ENCODE results near the gene NFIB.
A peak's percentile ranks its signal among the peaks of the same experiment; 100 is the strongest.

NFIB gene

DNA sequence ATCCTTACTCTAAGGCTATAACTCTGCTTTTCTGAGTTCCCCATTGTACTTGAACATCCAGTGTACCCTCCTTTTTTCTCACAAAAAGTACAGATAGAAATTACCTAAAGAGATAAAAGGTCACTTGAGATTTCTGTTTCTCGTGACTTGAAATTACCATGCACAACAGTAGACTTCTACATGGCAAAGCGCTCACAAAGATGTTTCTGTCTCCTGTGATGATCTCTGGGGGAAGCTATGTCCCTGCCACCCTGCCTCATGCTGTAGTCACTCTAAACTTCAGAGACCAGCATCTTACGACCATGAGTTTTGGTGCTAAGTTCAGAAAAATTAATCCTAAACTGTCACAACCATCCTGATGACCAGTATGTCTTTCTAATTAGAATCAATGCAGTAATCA lies 36.2 kb downstream of the NFIB start:
- no peak for DNase-seq (ENCODE audit: low spot score)

DNA sequence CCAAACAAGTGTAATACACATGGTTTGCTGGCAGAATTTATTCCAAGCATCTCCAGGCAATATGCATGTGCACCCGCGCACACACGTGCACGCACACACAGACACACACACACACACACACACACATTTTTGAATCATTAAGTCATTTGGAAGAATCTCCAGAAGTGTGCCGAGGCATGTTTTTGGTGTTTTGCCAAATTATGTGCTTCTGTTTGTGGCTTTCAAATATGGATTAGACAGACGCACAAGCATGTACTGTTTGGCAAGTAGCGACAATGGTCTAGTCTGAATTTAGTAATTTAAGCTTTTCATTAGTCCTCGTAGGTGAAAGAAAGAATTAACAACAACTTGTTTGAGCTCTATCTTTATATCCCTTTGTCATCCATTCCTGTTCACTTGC lies 36.7 kb downstream of the NFIB start:
- no peak for DNase-seq (ENCODE audit: low spot score)

DNA sequence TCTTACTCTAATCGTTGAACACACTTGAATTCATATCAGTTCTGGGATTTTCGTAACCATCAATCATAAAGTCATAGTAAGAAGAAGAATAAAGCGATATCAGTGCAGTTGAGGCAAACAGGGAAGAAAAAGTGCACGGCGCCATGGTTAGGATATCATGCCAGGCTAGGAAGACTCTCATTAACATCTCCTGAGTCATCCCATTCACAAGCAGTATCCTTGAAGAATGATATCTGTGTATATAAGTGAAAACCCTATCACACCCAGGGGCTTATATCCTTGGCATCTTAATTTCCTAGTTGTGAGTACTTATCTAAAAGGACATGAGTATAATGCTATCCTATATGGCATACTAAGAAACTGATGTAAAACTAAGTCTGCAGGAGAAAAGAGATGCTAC lies 38.6 kb downstream of the NFIB start:
- DNase-seq (ENCODE audit: low spot score) = no peak

- no peak for DNase-seq (ENCODE audit: low spot score)
Measured at GRCh38 chr9:14273696-14274121, 40.2 kb downstream of the NFIB start.

GRCh38 chr9:14272927-14273528 lies 40.9 kb downstream of the NFIB start:
- DNase-seq (ENCODE audit: low spot score) = no peak

DNA sequence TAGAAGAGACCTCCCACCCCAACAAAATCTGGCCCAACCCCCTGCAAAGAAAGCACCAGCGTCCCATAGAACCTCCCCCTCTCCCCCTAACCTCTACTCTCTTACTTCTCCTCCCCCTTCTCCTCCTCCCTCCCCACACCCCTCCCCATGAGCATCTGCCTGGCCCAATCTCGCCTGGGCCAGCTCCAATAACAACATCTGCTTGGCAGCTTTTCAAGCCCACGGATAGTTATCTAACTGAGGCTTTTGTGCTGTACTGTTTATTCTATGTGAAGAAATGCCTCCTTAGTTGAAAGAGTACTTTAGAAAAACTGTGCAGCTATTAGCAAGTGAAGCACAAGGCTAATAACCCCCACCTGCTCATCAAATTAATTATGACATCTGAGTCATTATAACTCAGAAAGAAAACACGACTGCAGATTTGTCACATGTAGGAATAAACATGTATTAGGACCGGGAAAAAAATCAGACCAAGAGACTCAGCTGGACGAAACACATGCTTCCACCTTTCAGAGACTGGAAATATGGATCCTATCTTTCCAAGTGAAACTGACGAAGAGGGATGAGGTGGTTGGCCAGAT lies 42.8 kb downstream of the NFIB start:
- no peak for DNase-seq (ENCODE audit: low spot score)

GRCh38 chr9:14270358-14271092 lies 43.4 kb downstream of the NFIB start:
- DNase-seq (ENCODE audit: low spot score) = no peak

DNA sequence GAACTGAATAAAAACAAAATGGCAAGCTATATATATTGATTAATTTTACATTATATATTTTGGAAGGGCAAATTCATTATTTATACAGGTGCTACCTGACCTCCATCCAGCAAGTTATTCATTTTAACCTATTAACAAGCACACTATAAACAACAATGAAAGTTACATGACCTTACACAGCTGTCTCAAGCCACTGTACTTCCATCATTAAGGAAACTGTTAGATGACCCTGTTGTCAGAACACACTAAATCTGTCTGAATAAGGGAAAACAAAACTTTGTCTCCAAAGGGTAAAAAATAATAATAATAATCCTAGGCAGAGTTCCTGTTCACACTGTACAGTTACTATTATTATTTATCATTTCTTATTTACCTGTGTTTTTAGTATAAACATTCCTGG lies 44.0 kb downstream of the NFIB start:
- no peak for DNase-seq (ENCODE audit: low spot score)

DNA sequence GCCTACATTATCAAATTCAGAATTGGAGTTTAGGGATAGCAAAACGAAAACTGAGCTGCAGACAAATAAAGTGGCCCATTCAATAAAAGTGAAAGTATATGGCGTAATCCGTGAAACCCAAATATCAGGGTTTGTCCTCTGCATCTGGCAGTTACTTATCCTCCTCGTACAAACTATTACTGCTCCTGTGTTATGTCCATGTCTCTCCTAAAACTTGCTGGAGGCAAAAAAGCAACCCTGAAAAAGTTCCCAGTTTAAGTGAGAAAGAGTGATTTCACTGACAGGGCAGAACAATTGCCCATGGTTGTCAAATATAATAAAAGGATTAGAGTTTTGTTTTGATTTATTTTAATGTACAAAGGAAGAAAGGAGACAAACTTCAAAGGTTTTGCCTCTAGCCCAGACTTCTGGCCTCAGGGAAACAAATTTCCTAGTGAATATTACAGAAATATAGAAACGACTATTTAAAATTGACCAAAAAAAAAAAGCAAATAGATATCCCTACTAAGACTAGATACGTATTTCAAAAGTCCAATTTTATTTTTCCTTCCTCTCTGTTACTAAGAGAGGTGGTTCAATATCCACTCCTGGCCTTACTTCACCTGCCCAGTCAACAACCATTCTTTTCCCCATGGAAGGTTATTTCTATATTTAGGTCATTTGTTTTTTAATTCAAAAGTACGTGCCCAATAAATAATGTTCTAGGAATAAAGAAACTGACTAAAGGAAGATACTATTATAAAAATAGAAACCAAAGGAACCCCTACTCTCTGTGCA lies 50.0 kb downstream of the NFIB start:
- DNase-seq (ENCODE audit: low spot score) = no peak

DNA sequence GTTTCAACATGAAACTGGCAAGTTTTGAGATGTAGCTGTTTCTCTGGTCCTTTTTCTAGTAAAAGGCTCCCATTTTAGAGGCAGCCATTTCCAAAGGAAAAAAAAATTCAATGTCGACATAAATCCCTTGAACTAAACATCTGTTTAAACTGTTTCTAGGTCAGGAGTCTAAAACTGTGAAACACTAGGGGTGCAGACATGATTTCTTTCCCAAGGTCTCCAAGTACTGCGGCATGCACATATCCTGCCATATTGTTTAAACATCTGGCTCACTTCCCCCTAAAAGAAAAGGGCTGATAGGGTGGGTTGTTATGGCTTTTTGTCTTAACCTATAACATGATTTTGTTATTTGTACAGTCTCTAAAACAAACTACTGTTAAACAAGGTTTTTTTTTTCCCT lies 51.1 kb downstream of the NFIB start:
- DNase-seq (ENCODE audit: low spot score) = no peak

DNA sequence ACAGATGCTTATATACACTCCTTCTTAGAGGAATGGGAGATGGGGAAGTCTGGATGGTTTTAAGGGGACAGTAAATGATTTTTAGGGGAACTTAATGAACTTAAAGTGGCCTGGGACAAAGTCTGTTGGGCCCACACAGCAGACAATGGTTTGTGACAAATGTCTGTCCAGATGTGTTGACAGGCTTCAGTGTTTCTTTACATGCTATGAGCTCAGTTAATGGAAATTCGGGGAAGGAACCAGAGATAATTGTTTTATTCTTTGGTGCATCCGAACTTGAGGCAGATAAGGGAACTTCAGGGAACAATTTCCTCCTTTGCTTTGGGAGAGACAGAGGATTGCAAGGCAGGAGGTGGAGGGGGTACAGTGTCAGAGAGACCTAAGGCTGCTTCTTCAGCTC lies 52.3 kb downstream of the NFIB start:
- DNase-seq (ENCODE audit: low spot score) = no peak

- no peak for DNase-seq (ENCODE audit: low spot score)
Measured at GRCh38 chr9:14260101-14260500, 53.8 kb downstream of the NFIB start.

DNA sequence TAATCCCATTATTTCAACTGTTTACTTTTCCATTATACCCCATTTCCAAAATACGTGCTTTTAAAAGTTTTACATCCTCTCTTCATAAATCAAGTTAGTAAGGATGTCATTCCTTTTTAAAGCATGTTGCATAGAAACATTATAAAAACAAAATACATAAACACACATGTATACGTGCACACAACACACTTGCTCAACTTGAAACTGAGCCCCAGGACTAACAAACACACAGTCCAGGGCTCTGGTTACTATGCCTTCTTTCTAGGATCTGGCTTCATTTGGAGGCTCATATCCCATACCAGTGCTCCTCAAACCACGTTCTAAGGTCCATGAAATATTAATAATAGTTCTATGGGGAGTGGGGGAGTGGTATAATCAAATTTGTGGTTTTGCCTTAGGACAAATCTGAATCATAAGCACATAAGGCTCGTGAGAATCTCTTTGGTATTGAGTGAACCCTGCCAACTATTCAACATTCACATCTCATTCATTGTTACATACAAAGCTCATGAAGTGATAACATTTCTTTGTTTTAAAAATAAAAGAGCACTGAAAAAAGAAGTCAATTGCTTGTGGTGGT lies 55.2 kb downstream of the NFIB start:
- DNase-seq (ENCODE audit: low spot score) = no peak

GRCh38 chr9:14258156-14258555 lies 55.8 kb downstream of the NFIB start:
- DNase-seq (ENCODE audit: low spot score) = no peak

GRCh38 chr9:14256588-14256987 lies 57.4 kb downstream of the NFIB start:
- no peak for DNase-seq (ENCODE audit: low spot score)

DNA sequence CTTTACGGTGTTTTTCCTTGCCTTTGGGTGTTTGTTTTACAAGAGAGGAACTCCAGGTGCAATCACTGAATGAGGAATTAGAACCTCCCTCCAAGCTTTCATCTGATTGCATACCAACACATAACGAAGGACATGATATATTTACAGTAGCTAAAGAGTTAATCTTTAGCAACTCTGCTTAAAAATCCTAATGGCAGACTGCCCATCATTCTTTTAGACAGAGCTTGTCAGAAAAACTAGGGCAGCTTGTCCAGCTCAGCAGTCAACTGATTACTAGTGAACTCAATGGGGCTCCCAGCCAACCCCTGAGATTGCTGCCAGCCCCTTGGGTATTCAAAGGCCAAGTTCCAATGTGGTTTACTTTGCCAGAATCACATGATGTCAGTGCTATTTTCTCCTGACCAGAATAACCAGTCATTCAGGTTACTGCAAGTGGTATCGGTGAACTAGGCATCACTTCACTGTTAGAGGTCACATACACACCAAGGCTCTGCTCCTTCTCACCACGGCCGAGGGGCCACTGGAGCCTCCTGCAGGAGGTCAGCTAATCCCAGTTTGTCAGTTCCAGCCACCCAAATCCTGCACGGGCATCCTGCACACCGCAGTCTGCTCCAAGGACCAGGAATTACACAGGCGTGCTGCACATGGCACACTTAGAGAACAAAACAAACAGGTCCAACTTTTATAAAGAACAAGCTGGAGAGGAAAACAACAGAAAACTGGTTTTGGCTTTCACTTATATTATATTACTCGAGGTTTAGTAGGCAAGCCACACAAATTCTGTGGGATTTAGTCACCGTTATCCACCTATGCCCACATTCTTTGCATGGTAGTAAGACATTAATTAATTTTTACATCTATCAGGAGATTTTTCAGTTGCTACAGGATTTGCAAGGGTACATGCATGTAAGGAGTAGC lies 62.5 kb downstream of the NFIB start:
- peak; percentile 23 for DNase-seq (ENCODE audit: low spot score)

DNA sequence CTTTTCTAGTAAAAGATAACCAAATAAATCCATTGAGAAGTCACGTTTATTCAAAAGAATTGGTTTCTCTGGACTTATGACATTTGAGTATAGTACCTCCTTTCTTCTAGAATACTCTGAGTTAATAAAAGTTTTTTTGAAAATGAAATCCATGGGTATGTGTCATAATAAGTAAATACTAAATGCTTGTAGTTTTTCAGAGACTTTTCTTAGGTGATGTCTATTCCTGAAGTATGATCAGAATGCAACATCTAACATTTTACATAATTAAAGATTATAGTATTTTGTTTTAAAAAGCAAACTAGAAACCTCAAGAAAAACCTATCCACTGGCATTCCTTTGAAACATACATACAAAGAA lies 63.2 kb downstream of the NFIB start:
- DNase-seq (ENCODE audit: low spot score) = no peak

DNA sequence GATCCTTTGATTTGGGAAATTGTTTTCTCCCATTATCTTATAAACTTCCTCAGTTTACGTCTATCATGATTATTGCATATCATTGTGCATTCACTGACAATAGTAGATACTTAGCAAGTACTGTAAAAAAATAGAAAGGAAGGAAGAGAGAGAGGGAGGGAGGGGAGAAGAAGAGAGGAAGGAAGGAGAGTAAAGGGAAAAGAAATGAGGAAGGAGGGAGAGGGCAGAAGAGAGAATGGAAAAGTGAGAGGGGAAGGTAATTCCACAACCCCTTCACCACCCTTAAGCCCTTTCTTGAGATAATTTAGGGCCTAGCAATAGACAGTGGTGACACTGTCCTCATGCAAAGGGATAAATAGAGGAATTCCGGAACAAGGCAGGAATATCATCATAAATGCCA lies 64.4 kb downstream of the NFIB start:
- no peak for DNase-seq (ENCODE audit: low spot score)

DNA sequence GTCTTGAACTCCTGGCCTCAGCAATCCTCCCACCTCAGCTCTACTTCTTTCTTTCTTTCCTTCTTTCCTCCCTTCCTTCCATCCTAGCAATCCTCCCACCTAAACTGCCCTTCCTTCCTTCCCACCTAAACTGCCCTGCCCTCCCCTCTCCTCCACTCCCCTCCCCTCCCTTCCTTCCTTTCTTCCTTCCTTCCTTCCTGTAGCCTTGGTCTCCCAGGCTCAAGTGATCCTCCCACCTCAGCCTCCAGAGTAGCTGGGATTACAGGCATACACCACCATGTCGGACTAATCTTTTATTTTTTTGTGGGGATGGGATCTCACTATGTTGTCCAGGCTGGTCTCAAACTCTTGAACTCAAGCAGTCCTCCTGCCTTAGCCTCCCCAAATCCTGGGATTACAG lies 65.8 kb downstream of the NFIB start:
- no peak for DNase-seq (ENCODE audit: low spot score)

GRCh38 chr9:14247577-14247976 lies 66.4 kb downstream of the NFIB start:
- DNase-seq (ENCODE audit: low spot score) = no peak

DNA sequence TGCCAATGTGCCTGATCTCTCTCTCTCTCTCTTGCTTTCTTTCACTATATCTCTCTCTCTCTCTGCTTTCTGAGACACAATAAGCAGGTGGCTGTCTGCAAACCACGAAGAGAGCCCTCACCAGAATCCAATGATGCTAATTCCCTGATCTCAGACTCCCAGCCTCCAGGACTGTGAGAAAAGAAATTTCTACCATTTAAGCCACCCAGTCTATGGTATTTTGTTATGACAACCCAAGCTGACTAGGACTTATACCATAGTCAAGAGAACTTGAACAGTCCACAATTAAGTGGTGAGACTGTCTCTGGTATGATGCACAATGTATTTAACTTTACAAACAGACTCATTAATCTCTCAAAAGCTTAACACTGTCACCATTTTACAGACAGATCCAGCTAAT lies 67.0 kb downstream of the NFIB start:
- no peak for DNase-seq (ENCODE audit: low spot score)

Measured in SW480 (cell line).